RKO (cell line): ENCODE measurements around the gene CHMP4B.

Experiments
- DNase-seq: peaks from one replicate; pipeline ENCODE4 v3.0.0-alpha.2; 2016; ENCODE audit warnings: low spot score

CHMP4B gene

DNA sequence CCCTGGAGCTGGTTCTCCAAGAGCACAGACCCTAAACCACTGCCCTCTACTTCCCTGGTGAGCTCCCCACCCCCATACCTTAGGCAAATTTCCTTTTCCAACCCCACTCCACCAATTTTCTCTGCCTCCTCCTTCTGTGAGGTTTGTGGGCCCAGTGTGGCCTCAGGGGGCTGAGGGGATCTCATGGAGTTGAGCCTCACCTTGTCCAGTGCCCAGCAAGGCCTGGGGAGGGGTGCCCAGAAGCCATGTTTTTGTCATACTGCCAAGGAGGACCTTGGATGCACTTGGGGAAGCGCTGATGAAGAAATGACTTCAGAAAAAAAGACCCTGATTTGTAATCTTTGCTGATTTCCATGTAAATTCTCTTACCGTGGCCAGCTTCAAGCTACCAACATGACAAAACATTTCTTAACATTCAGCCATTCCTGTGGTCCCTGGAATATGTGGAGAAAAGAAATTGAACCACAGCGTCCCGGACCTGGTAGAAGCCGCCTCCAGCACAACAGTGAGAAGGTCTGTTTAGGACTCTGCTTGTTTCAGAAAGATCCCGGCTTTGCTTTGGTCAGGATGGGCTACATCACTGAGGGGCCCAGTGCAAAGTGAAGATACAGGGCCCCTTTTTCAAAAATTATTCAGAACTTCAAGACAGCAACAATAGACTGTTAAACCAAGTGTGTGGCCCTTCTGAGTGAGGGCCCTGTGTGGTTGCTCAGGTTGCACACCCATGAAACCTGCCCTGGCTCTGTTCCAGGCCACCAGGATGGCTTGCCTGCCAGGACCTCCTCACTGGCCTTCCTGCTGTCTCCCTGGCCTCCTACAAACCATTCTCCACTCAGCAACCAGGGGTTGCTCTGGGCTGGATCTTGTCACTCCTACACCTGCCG is 52.5 kb downstream of the CHMP4B start:
- DNase-seq = no peak

DNA sequence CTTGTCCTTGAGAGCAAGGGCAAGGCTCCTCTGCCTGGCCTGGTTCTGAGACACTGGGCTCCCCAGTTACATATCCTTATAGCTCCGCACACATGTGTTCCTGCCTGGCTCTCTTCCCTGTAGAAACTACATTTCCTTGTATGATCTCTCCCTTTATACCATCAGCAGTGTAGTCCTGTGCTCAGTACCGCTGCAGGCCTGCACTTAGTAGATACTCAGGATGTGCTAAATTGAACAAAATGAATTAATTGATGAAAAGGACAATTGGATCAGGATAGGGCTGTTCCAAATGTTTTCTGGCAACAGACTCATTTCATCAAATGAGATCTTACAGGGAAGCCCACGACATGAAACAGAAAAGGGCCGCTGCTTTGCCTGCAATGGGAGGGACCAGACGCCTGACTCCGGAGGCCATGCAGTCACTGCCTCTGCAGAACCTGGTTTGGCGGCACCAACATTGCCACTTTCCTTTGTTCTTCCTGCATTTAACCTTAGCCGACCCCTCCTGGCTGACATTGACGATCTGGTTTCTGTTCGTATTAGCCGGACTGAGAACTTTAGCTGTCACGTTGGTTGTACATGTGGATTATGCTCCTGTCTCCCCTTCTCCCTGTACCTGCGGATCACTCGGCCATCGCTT is 53.3 kb downstream of the CHMP4B start:
- no peak for DNase-seq

DNA sequence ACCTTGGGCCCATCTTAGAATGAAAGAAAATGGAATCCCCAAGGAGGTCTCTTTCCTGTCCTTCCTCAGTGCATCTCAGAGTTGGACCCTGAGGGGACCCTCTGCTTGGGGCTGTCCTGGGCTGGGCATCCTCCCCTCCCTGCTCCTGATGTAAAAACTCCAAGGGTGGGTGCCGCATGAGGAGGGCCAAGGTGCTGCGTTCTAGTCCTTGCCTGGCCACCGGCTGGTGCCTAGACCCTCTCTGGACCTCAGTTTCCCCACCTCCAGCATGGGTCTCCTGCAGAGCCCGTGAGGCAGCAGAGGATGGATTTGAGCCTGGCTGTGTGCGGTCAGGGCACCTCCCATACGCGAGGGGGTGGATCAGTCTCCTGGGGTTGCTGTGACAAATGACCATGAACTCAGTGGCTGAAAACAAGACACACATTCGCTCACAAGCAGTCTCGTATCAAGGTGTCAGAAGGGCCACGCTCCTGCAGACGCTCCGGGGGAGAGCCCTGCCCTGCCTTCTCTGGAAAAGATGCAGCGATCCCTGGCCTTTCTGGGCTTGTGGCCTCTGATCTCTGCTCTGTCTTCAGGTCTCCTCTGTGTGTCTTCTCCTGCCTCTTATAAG is 54.7 kb downstream of the CHMP4B start:
- no peak for DNase-seq

DNA sequence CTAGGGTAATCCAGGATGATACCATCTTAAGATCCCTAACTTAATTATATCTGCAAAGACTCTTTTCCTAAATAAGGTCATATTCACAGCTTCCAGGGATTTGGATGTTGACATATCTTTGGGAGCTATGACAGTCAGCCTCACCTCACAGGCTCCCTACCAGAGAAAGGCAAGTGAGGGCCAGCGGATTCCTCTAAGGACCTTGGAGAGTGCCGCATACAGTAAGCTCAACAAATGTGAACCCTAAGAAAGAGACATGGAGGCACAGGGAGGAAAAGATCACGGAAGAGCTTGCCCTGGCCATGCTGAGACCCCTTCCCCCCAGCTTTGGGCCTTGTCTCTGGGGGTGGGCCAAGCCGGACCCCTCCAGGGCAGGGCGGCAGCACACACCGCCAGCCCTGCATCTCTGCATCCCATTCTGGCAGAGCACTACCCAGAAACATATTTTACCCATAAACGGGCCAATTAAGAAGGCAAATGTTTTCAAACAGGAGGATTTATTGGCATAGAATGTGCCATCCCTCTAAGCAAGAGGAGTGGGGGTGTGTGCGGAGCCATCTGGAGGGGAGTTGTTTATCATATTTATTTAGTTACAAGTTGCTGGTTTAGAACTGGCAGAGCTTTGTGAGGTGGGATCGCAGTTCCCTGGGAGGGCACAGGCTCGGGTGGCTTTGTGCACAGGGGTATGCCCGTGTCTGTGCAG is 55.4 kb downstream of the CHMP4B start:
- no peak for DNase-seq

DNA sequence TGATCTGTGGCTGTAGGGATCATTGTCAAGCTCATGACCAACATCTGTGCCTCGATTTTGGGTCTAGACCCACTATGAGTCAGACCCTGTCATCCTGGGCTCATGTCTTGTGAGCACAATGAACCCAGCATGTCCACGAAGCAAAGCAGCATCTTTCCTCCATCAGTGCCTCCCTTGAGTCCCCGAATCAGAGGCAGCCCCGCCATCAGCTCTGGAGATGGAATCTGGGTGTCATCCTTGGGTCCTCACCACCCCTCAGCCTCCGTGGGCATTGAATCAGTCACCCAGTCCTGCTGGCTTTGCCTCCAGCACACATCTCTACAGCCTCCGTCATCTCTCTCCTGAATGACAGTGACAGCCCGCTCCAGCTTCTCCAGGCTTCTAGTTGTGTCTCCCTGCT is 56.9 kb downstream of the CHMP4B start:
- DNase-seq = no peak

DNA sequence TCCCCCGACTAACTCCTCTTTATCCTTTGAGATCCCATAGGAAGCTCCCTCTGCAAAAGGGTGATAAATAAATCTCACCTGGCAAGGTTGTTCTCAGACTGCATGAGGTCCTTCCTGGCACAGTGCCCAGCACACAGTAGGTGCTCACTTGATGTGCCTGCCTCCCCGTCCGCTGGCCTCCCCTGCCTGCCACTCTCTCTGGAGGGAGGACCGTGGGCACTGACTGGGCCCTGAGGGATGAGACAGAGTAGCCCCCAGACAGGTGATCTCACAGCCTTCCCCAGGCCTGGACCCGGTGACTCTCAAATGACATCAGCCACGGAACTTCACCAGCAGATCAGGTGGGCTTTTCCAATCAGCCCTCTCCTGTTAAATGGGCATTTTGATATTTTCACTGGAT is 57.4 kb downstream of the CHMP4B start:
- DNase-seq = no peak

DNA sequence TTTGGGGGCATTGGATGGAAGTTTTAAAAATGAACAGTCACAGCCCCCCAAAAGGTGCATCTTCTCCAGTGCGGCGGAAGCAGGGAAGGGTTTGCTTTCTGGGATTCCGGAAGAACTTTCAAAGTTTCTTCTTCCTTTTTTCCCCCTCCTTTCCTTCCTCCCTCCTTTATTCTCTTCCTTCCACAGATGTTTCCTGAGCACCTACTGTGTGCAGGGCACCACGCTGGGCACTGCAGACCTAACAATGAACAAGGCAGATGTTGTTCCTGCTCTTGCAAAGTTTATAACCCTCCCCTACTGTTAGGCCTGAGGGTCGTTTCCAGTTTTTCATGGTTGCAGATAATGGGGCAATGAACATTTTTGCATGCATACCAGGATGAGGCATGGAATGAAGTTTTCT is 58.1 kb downstream of the CHMP4B start:
- DNase-seq = no peak

DNA sequence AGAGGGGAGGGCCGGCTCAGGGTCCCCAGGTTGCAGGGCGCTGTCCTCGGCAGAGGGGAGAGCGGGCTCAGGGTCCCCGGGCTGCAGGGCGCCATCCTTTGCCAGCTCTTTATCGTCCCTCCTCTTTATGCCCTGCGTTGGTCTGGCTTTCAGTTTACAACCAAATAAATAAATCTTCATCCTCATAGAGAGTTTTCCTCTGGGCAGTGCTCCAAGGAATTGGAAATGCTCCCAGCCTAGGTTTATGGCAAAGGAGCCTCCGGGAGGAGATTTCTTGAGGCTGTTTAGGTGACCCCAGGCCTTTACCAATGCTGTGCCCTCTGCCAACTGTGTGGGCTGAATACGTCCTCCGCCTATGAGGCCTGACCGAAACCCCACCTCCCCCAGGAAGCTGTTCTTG is 60.2 kb downstream of the CHMP4B start:
- DNase-seq = no peak

DNA sequence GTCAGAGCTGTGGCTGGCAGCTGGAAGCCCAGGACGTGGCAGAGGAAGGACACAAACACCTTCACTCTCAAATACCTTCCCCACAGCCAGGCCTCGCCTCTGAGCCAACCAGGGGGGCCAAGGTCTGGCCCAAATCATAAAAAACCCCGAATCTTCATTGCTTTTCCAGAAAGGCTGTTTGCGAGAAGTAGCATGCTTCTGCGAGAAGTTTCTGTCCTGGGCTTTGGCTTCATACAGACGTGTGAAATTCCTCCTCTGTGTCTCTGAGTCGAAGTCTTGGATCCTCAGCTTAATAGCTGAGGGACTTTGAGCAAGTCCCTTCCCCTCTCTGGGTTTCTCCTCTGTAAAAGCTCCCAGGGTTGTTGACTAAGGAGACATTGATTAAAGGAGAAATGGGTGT is 63.0 kb downstream of the CHMP4B start:
- DNase-seq = no peak

DNA sequence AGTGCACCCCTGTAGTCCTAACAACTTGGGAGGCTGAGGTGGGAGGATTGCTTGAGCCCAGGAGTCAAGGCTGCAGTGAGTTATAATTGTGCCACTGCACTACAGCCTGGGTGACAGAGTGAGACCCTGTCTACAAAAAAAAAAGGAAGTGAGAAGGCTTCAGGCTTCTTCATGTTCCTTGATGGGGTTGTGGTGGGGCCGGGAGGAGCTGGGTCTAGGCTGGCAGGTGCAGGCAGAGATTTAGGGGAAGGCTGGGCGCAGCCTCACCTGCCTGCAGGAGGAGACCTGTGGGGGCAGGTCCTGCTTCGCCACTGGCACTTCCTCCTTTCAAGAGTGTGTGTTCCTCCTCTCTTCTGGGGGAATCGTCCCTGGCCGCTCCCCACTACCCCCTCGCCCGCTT is 63.9 kb downstream of the CHMP4B start:
- no peak for DNase-seq

DNA sequence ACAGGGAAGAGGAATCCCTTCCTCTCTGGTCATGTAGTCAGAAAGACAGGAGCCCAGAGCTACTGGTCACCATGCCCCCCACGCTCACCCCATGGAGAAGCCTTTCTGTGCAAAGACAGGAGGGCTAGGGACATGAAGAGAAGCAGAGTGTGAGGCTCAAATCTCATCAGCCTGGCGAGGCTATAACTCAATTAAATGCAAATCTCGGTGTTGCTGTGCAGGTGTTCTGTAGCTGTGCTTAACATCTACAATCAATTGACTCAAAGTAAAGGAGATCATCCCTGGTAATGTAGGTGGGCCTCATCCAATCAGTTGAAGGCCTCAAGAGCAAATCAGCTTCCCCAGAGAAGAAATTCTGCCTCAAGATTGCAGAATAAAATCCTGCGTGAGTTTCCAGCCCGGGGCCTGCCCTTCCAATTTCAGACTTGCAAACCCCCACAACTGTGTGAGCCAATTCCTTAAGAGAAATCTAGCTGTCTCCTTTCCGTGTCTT is 64.4 kb downstream of the CHMP4B start:
- no peak for DNase-seq

DNA sequence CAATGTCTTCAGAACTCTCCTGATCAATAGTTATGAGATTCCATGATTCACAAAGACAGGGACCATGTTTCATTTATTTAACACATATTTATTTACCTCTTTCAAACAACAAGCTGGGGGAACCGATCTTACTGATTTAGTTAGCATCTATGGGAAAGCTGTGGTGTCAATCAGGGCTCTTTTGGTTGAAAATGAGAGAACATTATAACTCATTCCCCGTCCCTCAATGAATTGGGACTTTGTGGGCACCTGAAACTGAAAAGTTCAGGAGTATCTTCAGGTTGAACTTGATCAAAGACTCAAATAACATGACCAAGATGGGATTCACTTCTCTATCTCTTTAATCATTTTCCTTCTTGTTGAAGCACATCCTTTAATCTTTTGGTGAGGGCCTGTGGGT is 67.4 kb downstream of the CHMP4B start:
- DNase-seq = no peak

DNA sequence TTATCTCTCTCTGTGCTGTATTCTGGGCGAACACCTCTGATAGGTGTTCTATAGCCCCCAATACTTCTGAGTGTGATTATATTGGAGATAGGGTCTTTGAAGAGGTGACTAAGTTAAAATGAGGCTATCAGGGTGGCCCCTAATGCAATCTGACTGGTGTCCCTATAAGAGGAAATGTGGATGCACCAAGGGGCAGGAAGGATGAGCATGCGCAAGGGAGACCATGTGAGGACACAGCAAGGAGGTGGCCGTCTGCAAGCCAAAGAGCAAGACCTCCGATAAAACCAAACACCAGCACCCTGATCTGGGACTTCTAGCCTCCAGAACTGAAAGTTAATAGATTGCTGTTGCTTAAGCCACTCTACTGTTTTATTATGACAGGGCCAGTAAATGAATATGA is 69.2 kb downstream of the CHMP4B start:
- no peak for DNase-seq

DNA sequence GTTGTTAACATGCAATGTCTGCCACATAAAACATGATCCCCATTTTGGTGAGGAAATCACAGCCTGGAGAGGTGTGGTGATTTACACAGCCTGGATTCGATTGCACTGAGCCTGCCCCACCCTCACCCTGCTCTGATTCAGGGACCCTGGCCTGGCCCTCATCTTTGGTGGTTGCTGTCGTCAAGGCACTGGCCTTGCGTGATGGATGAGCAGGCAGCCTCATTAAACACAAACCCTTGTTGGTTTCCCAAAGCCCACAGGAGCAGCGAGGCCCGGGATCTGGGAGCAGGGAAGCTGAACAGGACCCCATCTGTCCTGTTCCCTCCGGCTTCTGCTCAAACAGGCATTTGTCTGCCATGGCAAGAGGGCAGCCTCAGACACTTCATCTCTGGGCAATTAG is 70.8 kb downstream of the CHMP4B start:
- no peak for DNase-seq

DNA sequence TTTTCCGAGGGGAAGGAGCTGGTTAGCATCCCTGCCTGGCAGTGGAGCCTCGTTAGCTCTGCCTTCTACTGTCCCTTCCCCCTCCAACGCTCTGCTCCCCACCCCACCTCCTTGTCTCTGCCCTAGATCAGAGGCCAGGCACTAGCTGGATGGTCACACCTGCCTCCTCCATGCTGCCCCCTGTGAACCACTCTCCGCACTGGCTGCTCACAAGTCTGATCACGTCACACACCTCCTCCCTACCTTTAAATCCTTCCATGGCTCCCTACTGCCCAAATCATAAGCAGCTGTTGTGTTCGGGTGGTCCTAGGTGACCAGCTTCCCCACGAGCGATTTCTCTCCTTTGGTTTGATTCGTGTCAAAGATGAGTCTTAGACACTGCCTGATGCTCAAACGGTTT is 71.3 kb downstream of the CHMP4B start:
- no peak for DNase-seq

DNA sequence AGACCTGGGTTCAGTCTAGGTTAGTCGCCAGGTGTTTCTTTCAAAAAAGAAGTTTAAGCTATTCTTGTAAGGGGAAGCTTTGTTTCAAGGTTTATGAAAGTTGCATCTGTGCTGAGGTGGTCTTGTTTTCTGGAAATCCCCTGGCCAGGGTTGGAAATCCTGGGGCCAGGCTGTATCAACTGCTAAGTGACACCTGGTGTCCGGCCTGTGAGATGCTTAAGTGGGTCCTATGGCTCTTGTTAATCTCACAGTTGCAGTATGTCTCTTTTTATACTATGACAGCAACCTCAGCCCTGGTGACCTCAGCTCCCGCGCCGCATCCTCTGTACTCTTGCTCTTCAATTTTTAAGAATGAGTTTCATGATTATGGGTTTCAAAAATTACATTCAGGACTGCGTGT is 72.0 kb downstream of the CHMP4B start:
- no peak for DNase-seq

DNA sequence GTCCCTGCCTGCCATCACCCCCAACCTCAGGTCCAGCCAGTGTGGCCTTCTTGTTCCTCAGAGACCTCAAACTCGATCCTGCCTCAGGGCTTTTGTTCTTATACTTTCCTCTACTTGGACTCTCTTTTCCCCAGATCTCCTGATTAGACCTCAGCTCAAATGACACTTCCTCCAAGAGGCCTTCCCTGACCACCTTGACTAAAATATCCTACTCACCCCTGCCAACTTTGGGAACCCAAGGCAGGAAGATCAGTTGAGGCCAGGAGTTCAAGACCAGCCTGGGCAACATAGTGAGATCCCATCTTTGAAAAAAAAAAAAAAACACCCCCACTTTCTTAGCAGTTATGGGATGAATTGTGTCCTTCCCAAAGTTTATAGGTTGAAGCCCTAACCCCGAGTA is 73.5 kb downstream of the CHMP4B start:
- DNase-seq = no peak

DNA sequence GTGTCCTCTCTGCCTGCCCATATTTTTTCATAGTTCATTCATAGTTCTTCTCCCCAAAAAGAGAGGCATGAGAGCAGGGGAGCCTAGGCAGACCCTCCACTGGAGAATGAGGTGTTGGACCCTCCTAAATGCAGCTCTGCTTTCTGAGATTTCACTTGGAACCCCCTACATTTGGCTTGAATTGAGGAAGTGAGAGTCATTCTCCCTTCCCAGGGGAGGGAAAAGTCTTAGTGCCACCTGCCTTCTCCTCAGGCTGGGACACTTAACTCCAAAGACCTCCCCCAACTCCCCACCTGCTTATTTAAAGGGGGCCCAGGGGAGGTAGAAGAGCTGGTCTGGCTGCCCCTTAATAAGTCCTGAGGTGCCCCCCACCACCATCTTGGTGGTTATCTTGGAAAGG is 78.2 kb downstream of the CHMP4B start:
- DNase-seq = no peak

DNA sequence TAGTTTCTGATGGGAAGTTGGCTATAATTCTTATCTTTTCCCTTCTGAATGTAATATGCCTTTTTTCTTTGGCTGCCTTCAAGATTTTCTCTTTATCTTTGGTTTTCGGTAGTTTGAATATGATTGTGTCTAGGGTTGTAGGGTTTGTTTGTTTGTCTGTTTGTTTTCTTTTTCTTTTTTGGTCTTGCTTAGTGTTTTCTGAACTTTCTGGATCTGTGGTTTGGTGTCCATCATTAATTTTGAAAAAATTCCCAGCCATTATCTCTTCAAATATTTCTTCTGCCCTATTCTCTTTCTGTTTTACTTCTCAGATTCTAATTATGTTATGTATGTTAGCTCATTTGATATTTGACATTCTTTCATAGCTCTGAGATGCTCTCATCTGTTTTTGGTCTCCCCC is 79.4 kb downstream of the CHMP4B start:
- DNase-seq = no peak

DNA sequence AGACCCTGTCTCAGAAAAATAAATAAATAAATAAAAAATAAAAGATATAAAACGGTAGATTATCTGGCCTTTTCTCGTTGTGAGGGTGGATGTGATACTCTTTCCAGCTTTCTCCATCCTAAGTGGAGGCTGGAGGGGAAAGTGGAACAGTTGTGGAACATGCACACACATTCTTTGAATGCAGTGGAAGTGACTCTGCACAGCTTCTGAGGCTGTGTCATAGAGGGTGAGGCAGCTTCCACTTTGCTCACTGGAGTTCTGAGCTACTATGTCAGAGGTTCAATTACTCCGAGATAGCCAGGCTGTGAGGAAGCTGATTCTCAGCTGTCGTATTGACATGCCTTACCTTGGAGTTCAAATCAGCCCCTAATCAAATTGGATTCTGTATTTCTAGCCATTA is 82.2 kb downstream of the CHMP4B start:
- DNase-seq = peak; percentile 48

DNA sequence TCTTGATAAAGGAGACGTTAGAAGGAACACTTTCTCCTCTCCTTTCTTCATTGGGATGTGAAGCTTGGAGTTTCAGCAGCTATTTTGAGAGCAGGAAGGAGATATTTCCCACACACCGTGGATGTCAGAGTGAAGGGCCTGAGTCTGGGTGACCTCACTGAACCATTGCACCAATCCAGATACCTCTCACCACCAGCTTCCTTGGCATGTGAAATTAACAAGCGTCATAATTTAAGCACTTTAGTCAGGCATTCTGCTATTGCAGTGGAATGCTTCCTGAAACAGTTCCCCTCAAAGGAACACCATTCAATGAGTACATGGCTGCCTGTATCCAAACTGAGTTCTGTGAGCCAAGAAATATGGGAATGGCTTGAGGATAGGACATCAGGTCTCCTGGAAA is 83.7 kb downstream of the CHMP4B start:
- DNase-seq = no peak

DNA sequence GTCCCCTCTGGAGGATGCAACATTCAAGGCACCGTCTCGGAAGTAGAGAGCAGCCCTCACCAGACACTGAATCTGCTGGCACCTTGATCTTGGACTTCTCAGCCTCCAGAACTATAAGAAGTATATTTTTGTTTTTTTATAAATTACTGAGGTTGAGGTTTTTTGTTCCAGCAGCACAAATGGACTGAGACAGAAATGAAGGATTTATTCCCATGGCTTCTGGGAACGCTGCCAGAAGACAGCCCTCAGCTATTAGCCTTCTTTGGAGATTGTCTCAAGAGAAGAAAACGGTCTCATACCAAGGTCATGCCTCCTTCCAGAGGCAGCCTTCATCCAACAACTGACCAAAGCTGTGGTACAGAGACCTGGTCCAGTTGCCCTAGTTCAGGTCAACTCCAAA is 85.4 kb downstream of the CHMP4B start:
- DNase-seq = no peak
